ENCODE measurements around the gene LRRTM3.

LRRTM3 gene

GRCh38 chr10:67077376-67077775, 151.5 kb downstream of the LRRTM3 start:
- Histone ChIP-seq H3K4me3 (ENCODE audit: low read depth, low read length) (no peak overlapping the region), H3K27me3 (ENCODE audit: insufficient read depth, low read depth, severe bottlenecking) (no peaks in the 10 kb centered on the region), H3K9me3 (ENCODE audit: severe bottlenecking) (no peaks in the 10 kb centered on the region), H3K36me3 (no peaks in the 10 kb centered on the region), H3K27ac (no peak overlapping the region)
- TF ChIP-seq CTCF (IDR thresholded peaks at IDR 0.05; ENCODE audit: low read depth, low read length), result no peak
- no peak for DNase-seq

GRCh38 chr10:67079126-67079525, 153.3 kb downstream of the LRRTM3 start:
- Histone ChIP-seq H3K36me3 (no peaks in the 10 kb centered on the region), H3K27me3 (ENCODE audit: insufficient read depth, low read depth, severe bottlenecking) (no peaks in the 10 kb centered on the region), H3K4me3 (ENCODE audit: low read depth, low read length) (no peak overlapping the region), H3K9me3 (ENCODE audit: severe bottlenecking) (no peaks in the 10 kb centered on the region), H3K27ac (no peak overlapping the region)
- TF ChIP-seq CTCF (IDR thresholded peaks at IDR 0.05; ENCODE audit: low read depth, low read length), result no peak
- no peak for DNase-seq

GRCh38 chr10:67086327-67087134, 160.7 kb downstream of the LRRTM3 start:
- Histone ChIP-seq H3K27ac (no peak overlapping the region), H3K9me3 (ENCODE audit: severe bottlenecking) (no peaks in the 10 kb centered on the region), H3K4me3 (ENCODE audit: low read depth, low read length) (no peak overlapping the region), H3K36me3 (no peaks in the 10 kb centered on the region), H3K27me3 (ENCODE audit: insufficient read depth, low read depth, severe bottlenecking) (no peaks in the 10 kb centered on the region)
- no peak for TF ChIP-seq CTCF (IDR thresholded peaks at IDR 0.05; ENCODE audit: low read depth, low read length)
- no peak for DNase-seq

- no peak overlapping the region for H3K4me3 ChIP-seq (ENCODE audit: low read depth, low read length)
- TF ChIP-seq CTCF (IDR thresholded peaks at IDR 0.05; ENCODE audit: low read depth, low read length), result no peak
- DNase-seq, result no peak
- H3K36me3 ChIP-seq, result no peaks in the 10 kb centered on the region
- no peaks in the 10 kb centered on the region for H3K9me3 ChIP-seq (ENCODE audit: severe bottlenecking)
- no peak overlapping the region for H3K27ac ChIP-seq
- no peaks in the 10 kb centered on the region for H3K27me3 ChIP-seq (ENCODE audit: insufficient read depth, low read depth, severe bottlenecking)
These were observed 161.2 kb downstream of the LRRTM3 start for GRCh38 chr10:67087135-67087425.

GRCh38 chr10:67088036-67088435, 162.2 kb downstream of the LRRTM3 start:
- H3K27me3 ChIP-seq (ENCODE audit: insufficient read depth, low read depth, severe bottlenecking), result no peaks in the 10 kb centered on the region
- DNase-seq, result no peak
- no peak overlapping the region for H3K27ac ChIP-seq
- no peaks in the 10 kb centered on the region for H3K9me3 ChIP-seq (ENCODE audit: severe bottlenecking)
- H3K4me3 ChIP-seq (ENCODE audit: low read depth, low read length), result no peak overlapping the region
- no peaks in the 10 kb centered on the region for H3K36me3 ChIP-seq
- TF ChIP-seq CTCF (IDR thresholded peaks at IDR 0.05; ENCODE audit: low read depth, low read length), result no peak

GRCh38 chr10:67095531-67095930, 169.7 kb downstream of the LRRTM3 start:
- Histone ChIP-seq H3K4me3 (ENCODE audit: low read depth, low read length) (no peak overlapping the region), H3K27me3 (ENCODE audit: insufficient read depth, low read depth, severe bottlenecking) (no peaks in the 10 kb centered on the region), H3K36me3 (no peaks in the 10 kb centered on the region), H3K9me3 (ENCODE audit: severe bottlenecking) (no peaks in the 10 kb centered on the region), H3K27ac (no peak overlapping the region)
- DNase-seq, result no peak
- no peak for TF ChIP-seq CTCF (IDR thresholded peaks at IDR 0.05; ENCODE audit: low read depth, low read length)
